Measurements from ENCODE around the gene WDSUB1. TPM values are rescaled to one million over a fixed set of nuclear protein-coding genes. Genes with fewer than 3 reads are reported as not detected.

WDSUB1 gene
- polyA plus RNA-seq = 5.4 and 8.3 TPM in 2 replicates

GRCh38 chr2:159285929-159286708 lies at the start of gene WDSUB1:
TSS of gene WDSUB1 (minus strand) at chr2:159286703. CDS start at chr2:159283069, 3,634 bp downstream.

